CMK (cell line): ENCODE results near the gene RPS6KA5.

Source experiments
- DNase-seq: peaks from one replicate; pipeline ENCODE4 v3.0.0-alpha.2; 2010; ENCODE audit warnings: low read depth

Gene RPS6KA5

DNA sequence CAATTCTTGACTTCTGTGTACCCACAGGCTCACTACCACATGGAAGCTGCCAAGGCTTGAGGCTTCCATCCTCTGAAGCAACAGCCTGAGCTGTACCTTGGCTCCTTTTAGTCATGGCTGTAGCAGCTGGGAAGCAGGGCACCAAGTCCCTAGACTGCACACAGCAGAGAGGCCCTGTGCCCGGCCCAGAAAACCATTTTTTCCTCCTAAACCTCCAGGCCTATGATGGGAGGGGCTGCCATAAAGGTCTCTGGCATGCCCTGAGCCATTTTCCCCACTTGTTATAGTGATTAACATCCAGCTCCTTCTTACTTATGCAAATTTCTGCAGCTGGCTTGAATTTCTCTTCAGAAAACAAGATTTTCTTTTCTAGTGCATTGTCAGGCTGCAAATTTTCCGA is 121.8 kb downstream of the RPS6KA5 start:
- DNase-seq, result no peak

DNA sequence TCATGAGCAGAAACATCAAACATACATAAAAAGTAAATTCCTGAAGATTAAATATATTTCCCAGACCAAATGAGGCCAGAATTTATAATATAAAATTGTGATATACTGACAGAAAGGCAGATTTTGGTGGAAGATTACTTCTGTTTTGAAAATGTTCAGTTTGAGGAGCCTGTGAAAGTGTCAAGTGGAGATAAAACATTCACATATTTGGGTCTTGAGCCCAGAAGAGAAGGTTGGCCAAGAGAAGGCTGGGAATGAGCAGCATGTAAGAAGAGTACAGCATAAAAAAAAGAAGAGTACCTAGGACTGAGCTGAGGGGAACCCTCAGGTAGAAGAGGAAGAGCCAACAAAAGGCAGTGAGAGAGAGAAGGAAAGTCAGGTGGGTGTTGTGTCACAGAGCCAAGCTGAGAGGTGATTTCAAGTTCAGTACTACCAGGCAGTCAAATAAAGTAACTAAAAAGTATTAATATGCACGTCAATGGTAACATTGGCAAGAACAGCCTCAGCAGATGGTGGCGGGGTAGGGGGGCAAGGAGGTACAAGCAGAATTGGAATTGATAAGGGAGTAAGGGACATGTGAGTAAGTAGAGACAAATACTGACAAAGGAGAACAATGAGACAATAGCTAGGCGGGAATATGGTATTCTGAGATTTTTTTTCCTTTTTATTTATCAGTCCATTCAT is 123.5 kb downstream of the RPS6KA5 start:
- DNase-seq, result no peak

DNA sequence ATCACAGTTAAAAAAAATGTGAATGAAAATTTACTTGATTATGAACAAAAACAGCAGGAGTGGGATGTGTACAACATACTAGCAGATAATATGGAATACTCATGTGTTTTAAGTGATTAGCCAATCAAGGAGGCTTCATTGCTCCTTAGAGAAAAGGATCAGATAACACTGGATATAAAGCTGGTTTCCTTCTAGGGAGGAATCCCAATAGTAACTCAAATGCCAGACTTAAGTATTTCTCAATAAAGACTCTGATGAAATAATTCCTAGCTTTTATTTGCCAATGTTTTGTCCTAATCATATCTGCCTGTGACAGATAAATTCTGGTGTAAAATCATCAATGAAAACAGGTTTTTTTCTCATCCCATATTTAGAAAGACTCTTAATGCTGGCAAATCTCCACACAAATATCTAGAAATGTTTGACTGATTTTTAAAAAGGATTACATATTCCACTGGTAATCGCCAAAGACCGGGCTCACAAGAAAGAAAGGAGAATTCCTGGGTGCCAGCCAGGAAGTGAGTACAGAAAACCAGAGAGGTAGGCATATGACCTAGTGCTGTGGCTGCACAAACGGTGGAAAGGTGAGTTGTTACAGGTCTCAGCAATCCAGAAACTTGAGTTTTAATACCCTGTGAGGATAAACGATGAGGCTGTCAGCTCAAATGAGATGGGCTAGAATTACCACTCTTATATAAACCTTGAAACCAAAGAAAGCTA is 135.7 kb downstream of the RPS6KA5 start:
- no peak for DNase-seq

DNA sequence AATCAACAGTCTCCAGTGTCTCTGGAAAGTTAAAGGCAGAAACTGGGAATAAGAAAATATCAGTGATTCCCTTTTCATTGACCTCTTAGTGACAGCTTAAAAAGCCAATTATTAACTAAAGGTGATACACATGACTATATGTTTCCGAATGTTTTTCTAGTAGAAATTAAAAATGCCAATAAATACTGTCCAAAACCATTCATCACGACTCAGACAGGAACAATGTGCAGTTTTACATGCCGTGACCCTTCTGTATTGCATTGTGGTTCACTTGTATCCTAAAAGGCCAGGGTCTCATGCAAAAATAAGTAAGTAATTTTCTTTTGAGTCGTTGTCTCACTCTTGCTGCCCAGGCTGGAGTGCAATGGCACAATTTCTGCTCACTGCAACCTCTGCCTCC is 138.3 kb downstream of the RPS6KA5 start:
- DNase-seq, result no peak

DNA sequence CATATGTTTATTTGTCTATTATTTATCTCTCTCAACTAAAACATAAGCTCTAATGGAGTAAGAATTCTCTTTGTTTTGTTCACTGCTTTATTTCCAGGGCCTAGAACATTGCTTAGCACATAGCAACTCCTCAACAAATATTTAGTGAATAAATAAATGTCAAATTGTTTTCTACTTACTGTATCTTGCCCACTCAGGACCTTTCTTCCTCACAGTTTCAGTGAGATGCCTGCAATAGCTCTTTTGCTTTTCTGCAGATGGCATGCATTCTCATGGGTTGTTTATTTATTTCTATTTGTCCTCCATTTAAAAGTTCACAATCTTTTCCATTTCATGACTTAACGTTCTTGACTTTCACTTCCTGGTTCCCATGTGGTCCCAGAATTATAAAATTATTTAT is 149.3 kb downstream of the RPS6KA5 start:
- no peak for DNase-seq

DNA sequence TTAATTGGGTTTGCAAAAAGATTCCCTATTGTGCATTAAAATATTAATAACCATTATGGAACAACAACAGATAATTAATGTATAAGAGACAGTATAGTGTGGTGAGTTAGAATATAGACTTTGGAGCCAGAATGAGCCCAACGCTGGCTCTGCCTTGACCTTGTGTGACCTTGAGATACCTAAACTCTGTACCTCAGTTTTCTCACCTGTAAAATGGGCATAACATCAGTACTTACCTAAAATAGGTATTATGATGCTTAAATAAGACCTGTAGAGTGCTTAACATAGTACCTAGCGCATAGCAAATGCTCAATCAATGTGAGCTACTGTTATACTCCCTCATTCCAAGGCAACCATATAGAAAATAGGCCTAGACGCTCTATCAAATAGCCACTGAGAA is 153.3 kb downstream of the RPS6KA5 start:
- DNase-seq, result no peak

DNA sequence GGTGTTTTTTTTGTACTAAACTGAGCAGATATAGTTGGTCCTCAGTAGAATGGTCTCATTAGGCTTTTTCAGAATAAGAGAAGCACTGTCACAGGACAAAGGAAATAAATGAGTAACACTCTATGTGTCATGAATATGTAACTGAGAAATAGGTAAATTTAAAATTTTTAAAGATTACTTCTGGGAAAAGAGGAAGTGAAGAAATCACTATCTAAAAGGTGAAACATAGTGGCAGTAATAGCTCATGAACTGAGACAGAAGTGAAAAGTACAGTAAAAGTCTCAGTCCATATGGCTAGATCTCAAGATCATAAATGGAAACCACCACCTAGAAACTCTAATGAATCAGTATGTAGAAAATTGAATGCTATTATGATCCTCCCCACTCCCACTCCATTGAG is 154.9 kb downstream of the RPS6KA5 start:
- DNase-seq, result no peak

DNA sequence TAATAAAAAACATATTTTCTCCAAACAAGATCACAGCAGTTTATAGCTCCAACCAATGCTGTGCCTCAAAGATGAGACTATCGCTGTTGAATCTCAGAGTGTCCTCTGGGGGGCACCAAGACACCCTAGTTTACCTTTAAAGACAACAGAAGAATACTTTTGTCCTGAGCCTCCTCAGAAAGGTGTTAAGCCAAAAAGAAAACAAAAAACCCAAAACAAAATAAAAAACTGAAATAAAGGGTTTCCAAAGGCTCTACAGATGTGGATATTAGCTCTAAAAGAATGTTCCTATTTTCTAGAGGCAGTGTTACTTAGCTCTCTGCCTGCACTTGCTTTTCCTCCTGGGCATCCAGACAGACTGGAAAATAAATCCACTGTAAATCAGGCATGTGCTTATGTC is 157.3 kb downstream of the RPS6KA5 start:
- peak; percentile 17 for DNase-seq

DNA sequence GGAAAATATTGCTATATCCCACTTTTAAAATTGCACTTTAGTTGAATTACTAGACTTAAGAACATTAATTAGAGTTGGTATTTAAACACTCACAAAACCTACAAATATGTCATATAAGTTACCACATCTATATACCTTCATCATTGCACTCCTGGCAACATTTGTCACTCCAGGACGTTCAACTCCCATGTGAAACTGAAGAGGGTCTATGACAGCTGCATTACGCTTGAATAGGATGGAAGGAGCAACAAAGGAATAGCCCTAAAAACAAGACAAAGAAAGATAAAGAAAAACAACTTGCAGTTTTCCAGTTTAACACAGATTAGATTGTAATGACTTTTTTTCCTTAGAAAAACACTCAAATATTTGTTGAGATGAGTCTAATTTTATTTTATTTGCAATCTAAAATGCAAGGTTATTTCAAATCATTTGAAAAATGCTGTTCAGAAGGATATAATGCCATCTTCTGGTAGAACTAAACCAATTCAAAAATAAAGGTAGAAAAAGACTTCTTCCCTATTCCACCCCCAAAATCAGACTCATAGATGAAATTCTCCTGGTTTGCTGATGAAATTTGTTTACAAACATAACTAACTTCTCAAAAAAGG is 159.9 kb downstream of the RPS6KA5 start:
- no peak for DNase-seq

DNA sequence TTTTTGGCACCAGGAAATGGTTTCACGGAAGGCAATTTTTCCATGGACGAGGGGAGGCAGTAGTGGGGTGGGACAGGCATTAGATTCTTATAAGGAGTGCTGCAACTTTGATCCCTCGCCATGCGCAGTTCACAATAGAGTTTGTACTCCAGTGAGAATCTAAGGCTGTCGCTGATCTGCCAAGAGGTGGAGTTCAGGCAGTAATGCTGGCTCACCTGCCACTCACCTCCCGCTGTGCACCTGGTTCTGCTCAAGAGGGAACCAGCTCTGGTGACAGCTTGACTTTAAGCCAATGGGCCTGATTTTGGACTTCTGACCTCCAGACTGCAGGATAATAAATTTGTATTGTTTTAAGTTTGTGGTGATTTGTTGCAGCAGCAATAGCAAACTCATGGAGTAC is 163.4 kb downstream of the RPS6KA5 start:
- DNase-seq, result no peak

DNA sequence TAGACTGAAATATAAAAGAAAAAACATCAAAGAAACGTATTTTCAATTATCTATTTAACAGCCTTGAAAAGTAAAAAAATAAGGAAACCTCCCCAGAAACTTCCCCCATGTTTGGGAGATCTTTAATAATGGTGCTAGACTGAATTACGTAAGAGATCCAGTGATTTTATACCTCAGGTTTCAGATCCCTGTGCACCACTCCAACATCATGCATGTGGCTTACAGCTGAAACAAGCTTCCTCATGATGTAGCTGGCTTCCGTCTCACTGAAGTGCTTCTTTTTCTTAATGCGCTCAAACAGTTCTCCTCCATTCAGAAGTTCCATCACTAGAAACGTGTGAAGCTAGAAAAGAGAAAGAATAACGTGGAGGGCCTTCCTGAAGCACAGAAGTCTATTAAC is 166.2 kb downstream of the RPS6KA5 start:
- no peak for DNase-seq

DNA sequence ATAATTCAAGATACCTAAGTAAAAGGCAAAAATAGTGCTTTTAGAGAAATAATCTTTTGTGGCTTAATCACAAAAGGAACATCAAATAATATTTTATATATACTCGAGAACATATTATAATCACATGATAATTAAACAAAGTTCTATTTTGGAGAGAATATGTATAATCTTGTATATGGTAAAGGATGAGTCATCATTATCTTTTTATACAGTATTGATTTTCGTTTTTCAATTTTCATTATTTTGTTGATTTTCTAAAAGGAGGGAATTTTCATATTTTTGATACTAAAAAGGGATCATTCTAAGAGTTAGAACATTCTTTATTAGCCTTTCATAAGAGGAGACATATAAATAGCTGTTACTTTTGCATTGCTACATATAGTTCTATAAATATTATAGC is 166.9 kb downstream of the RPS6KA5 start:
- no peak for DNase-seq

DNA sequence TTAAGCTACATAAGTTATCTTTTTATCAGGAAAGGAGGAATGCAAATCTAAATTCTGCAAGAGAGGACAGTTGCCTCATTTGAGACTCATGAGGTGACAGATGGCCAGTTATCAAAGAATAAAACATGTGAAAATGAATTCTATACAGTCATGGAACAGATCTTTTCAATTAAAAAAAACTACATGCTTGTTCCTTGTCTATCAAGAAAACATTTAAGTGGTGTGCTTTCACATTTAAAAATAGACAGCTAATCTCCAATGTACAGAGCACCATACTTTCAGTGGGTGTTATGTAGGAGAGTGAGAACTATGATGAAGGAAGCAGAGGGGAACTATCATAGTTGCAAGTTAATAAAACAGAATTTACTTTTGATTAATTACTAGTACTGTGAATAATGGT is 167.5 kb downstream of the RPS6KA5 start:
- DNase-seq, result no peak

DNA sequence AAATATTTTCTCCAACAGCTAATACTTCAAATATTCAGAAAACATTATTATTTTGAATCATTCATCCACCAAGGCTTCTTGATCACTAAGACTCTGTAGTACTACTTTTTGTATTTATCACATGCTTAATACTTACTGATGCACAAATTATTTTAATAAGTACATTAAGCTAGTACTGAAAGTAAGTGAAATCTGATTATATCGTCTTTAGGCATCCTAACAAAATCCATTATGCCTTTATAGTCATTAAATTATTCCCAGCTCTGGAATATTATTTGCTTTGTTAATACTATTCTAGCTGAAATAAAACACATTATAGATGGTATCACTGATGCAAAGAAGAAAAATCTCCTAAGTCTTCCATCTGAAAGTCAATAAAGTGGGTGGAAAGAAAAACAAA is 169.1 kb downstream of the RPS6KA5 start:
- DNase-seq, result no peak

DNA sequence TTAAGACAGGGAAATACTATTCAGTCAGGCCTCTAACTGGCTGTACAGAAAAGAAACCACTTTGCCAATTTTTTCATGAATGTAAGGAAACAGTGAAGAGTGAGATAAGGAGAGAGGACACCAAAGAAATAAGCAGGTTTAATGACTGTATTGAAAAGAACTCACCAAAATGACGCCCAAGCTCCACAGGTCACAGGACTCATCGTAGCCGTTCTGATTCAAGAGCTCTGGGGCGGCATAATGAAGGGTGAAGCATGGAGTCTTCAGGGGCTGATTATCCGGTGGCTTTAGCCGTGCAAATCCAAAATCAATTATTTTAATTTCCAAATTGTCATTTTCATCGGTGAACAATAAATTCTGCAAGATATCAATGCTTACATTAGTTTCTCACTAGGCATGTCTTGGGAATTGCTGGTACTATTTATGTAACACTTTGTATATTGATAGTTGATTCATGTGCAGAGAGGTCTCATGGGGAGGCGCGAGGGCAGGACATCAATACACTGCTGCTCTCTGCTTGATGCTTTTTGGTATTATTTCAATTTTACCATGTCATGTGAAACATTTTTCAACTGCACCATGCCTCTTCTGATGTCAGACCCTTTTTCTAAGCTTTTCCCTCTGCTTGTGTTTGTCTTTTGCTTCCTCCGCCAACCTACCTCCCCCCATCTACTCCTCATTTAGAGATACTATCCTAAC is 170.0 kb downstream of the RPS6KA5 start:
- no peak for DNase-seq

DNA sequence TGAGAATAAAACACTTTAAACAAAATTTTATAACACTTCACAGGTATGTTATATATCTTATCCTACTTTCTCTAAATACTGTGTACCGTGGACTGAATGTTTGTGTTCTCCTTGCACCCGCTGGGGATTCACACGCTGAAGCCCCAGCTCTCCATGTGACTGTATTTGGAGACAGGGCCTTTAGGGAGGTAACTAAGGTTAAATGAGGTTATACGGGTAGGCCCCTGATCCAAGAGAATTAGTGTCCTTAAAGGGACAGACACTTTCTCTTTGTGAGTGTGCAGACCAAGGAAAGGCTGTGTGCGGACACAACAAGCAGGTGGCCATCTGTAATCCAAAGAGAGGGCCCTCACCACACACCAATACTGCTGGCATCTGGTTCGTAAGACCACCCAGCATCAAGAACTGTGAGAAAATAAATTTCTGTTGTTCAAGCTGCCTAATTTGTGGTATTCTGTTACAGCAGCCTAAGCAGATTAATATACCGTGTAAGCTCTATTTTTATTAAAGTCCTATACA is 174.1 kb downstream of the RPS6KA5 start:
- no peak for DNase-seq

DNA sequence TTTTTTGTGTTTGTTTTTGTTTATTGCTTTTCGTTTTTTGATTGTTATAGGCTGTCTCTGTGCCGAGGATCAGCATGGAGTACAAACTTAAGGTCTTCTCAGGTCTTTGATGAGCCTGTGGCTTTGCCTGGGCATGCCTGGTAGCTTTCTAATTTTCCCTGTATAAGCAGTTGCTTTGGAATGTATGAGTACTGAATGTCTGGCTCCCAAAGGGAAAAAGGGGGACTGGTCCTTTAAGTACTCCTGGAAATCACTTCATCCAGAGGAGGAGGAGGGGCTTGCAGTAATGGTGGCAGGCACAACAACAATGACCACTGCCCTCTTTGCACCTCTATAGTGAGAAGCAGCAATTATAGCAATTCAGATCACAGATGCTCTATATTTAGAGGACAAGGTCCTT is 176.7 kb downstream of the RPS6KA5 start:
- no peak for DNase-seq

DNA sequence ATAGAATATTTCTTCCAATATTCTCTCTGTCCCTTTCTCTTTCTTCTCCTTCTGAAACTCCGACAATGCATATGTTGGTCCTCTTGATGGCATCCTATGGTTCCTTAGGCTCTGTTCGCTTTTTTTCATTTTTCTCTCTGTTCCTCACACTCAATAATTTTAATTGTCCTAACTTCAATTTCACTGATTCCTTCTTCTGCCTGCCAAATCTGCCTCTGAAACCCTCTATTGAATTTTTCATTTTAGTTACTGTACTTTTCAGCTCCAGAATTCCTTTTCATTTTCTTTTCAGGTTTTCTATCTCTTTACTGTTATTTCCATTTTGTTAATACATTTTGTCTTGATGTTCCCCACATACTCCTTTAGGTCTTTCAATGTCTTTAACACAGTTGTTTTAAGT is 177.2 kb downstream of the RPS6KA5 start:
- no peak for DNase-seq

DNA sequence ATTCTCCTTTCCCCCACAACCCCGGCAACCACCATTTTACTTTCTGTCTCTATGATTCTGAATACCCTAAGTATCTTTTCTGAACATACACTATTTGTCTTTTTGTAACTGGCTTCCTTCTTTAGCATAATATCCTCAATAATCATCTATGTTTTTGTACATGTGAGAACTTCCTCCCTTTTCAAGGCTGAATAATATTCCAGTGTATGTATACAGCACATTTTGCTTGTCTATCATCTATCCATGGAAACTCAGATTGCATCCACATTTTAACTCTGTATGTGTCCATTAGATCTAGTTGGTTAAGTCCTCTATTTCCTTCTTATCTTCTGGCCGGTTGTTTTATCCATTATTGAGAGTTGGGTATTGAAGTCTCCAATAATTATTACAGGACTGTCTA is 180.2 kb downstream of the RPS6KA5 start:
- DNase-seq, result no peak

DNA sequence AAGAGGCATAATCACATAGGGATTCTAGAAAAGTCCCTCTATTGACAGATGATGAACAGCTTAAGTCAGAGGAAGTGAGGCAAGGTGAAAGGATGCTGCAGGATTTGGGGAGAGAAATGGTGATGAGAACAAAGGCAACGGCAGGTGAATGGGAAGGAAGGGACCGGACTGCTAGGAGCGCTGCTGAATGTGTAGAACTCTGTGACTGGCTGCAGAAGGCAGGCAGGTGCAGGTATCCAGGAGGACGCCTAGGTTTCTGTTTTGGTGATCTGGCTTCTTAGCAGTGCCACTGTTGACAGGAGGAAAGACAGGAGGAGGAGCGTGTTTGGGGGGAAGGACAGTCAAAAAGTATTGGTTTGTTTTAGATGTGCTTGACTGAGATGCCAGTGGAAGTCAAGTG is 185.8 kb downstream of the RPS6KA5 start:
- no peak for DNase-seq

DNA sequence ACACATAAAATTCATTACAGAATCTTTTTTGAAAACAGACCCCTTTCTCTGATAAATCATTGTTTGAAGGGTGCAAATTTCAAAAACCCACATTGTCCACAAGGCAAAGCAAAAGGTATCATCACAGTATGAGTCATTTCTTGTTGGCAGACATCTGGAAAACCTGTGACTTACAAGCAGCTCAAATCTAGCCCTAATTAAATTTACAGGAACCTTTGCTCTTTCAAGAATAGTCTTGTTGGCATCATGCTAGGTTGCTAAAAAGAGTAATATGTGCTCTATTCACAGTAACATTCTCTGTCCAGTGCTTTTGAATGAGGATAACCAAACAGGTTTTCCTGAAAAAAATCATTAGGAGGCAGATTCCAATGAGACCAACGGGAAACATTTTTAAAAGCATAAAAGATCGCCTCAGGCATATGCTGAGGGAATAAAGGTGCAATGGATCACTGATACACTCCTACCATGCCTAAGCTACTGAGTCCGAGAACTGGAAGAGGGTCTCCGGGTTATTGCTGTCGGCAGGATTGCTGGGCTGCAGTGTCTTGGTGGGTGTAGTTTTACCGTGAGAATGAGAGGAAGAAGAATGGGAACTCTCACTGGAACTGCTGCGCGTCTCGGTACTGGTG is 188.7 kb downstream of the RPS6KA5 start:
- no peak for DNase-seq

DNA sequence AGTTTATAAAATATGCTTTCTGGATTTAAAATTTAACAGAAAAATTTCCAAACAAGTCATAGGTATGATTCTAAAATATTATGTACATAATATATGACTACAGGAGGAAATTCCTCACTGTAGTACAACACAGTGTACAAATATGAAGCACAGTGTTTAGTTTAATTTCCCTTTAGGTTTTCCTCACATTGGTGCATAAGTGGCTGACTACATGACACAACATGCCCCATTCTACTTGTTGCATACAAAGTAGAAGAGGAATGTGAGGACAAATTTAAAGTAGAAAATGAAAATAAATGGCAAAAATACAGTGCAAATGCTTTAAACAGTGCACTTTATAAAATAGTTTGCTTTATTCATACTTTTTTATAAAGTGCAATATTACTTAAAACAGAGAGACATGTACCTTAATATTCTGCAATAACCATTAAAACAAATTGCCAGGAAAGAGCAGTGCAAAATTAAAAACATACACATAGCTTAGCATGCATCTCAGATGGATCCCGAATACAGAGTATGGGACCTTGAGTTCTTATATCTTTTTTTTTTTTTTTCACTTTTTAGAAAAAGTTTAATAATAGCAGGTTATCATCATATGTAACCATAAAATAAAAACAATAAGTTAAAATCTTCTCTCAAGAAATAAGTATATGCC is 189.4 kb downstream of the RPS6KA5 start:
- no peak for DNase-seq
